DND-41 (cell line): ENCODE results near the gene RNF157.

ENCODE experiments used
- EZH2 ChIP-seq: IDR thresholded peaks from 3 replicates; pipeline ENCODE4 v1.6.1; 2012; ENCODE audit warnings: borderline replicate concordance, low read depth, mild to moderate bottlenecking, moderate library complexity, low read length, inconsistent platforms; ENCODE audit not compliant: severe bottlenecking
- TF ChIP-seq, protein P1 (sequence below): IDR thresholded peaks from 2 replicates; pipeline ENCODE4 v1.5.1; 2012; ENCODE audit warnings: borderline replicate concordance, low read length, moderate library complexity, mild to moderate bottlenecking; ENCODE audit not compliant: poor library complexity, severe bottlenecking; ENCODE audit errors: extremely low read depth

DNA sequence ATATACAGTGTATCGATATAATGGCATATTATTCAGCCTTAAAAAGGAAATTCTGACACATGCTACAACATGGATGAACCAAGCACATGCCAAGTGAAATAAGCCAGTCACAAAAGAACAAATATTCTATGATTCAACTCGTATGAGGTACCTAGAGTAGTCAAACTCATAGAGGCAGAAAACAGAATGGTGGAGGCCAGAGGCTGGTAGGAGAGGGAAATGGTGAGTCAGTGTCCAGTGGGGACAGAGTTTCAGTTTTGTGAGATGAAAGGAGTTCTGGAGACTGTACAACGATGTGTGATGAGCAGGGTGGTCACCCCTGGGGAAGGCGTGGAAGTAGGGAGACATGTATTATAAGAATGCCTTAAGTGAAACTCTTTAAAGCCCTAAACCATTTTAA is 39.9 kb downstream of the RNF157 start:
- TF ChIP-seq, protein P1, sequence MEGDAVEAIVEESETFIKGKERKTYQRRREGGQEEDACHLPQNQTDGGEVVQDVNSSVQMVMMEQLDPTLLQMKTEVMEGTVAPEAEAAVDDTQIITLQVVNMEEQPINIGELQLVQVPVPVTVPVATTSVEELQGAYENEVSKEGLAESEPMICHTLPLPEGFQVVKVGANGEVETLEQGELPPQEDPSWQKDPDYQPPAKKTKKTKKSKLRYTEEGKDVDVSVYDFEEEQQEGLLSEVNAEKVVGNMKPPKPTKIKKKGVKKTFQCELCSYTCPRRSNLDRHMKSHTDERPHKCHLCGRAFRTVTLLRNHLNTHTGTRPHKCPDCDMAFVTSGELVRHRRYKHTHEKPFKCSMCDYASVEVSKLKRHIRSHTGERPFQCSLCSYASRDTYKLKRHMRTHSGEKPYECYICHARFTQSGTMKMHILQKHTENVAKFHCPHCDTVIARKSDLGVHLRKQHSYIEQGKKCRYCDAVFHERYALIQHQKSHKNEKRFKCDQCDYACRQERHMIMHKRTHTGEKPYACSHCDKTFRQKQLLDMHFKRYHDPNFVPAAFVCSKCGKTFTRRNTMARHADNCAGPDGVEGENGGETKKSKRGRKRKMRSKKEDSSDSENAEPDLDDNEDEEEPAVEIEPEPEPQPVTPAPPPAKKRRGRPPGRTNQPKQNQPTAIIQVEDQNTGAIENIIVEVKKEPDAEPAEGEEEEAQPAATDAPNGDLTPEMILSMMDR: no peak
- no peak for TF ChIP-seq EZH2
